ENCODE results near the gene PRKCZ. TPM values are rescaled to one million over a fixed set of nuclear protein-coding genes. Genes with fewer than 3 reads are reported as not detected.

The PRKCZ gene
- total and polyA plus RNA-seq, 2 experiments from 2014 or later: 26.2 to 36.9 TPM

DNA sequence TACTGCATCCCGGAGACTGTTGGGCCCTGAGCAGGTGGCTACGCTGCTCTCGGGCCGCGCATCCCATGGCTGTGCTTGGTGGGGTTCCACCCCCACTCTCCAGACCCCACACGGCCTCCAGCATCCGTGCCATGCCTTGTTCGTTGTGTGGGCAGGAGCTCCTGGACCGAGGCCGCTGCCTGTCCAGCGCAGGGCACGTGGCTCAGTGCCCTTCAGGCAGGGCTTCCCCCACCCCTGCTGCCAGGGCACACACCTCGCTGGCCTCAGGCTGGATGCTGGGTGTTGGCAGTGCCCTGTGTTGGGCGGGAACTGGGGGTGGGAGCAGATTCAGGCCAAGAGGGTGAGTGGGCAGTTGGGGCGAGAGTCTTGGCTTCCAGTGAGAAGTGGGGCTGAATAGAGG is 9.9 kb downstream of the PRKCZ start (continued):
- TF ChIP-seq POLR2AphosphoS5 (IDR thresholded peaks at IDR 0.05; ENCODE audit: low read depth) (no peak), NANOG (IDR thresholded peaks at IDR 0.05; ENCODE audit: borderline replicate concordance) (no peak), REST (IDR thresholded peaks at IDR 0.05; ENCODE audit: unreplicated experiment) (no peak), CREB1 (CRISPR knock-in tag; IDR thresholded peaks at IDR 0.05; ENCODE audit: low read depth) (no peak)

DNA sequence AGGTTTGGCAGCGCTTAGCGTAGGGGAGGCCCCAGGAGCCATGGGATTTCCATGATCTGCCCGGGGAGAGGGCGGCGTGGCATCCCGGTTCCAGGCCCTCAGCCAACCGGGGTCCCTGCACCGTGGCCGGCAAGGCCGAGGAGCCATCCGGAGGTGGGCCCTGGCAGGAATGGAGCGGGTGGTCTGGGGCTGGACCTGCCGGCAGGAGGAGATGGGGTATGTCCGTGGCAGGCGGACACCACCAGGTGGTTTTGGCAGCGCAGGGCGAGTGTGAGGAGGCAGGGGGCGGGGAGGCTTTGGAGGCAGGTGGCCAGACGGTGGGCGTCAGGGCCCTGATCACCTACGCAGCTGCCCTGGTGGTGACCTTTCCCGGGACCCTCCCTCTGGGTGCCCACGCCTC is 10.3 kb downstream of the PRKCZ start:
- Histone ChIP-seq H3K36me3 (ENCODE audit: insufficient read depth) (peaks cover 9% of the 10 kb centered on the region), H3K27ac (ENCODE audit: low read depth) (no peak overlapping the region), H3K4me1 (ENCODE audit: insufficient read depth) (no peaks in the 10 kb centered on the region), H2AFZ (no peak overlapping the region), H3K9me2 (ENCODE audit: insufficient read depth) (no peaks in the 10 kb centered on the region), H3K4me2 (no peak overlapping the region), H3K79me2 (replicated peaks; ENCODE audit: insufficient read depth) (peaks cover 22% of the 10 kb centered on the region), H3K4me3 (no peak overlapping the region), H3F3A (replicated peaks; ENCODE audit: low read depth) (no peaks in the 10 kb centered on the region), H3K27me3 (ENCODE audit: insufficient read depth) (no peaks in the 10 kb centered on the region), H4K20me1 (replicated peaks; ENCODE audit: insufficient read depth) (no peaks in the 10 kb centered on the region; the same call in 1 of the 2 replicates)
- H3K36me3 Mint-ChIP-seq (ENCODE audit: low read depth): peaks cover 52% of the 10 kb centered on the region
- H3K27me3 Mint-ChIP-seq (ENCODE audit: insufficient read depth, low read depth, poor library complexity): peaks cover 5% of the 10 kb centered on the region
- H3K9me3 Mint-ChIP-seq: no peaks in the 10 kb centered on the region; the same call in 2 of the 3 replicates
- H3K4me1 Mint-ChIP-seq: no peaks in the 10 kb centered on the region
- H3K4me3 Mint-ChIP-seq: no peak overlapping the region
- DNase-seq (ENCODE audit: low spot score) (no peak), ATAC-seq (no peak)
- no peak overlapping the region for H3K27ac Mint-ChIP-seq
- TF ChIP-seq, protein P1, sequence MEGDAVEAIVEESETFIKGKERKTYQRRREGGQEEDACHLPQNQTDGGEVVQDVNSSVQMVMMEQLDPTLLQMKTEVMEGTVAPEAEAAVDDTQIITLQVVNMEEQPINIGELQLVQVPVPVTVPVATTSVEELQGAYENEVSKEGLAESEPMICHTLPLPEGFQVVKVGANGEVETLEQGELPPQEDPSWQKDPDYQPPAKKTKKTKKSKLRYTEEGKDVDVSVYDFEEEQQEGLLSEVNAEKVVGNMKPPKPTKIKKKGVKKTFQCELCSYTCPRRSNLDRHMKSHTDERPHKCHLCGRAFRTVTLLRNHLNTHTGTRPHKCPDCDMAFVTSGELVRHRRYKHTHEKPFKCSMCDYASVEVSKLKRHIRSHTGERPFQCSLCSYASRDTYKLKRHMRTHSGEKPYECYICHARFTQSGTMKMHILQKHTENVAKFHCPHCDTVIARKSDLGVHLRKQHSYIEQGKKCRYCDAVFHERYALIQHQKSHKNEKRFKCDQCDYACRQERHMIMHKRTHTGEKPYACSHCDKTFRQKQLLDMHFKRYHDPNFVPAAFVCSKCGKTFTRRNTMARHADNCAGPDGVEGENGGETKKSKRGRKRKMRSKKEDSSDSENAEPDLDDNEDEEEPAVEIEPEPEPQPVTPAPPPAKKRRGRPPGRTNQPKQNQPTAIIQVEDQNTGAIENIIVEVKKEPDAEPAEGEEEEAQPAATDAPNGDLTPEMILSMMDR (conservative IDR thresholded peaks at IDR 0.05; ENCODE audit: low read depth in 2 of 2): no peak
- TF ChIP-seq REST (IDR thresholded peaks at IDR 0.05; ENCODE audit: unreplicated experiment) (no peak), EZH2 (IDR thresholded peaks at IDR 0.05; ENCODE audit: low read depth, unreplicated experiment) (no peak), CREB1 (CRISPR knock-in tag; IDR thresholded peaks at IDR 0.05; ENCODE audit: low read depth) (no peak), ZNF331 (CRISPR knock-in tag; IDR thresholded peaks at IDR 0.05; ENCODE audit: low read depth) (no peak), EZH2phosphoT487 (IDR thresholded peaks at IDR 0.05; ENCODE audit: unreplicated experiment) (no peak), POLR2AphosphoS5 (IDR thresholded peaks at IDR 0.05; ENCODE audit: low read depth) (no peak), STAT1 (IDR thresholded peaks at IDR 0.05; ENCODE audit: unreplicated experiment) (no peak), JUNB (IDR thresholded peaks at IDR 0.05; ENCODE audit: unreplicated experiment) (no peak), ZNF114 (CRISPR knock-in tag; IDR thresholded peaks at IDR 0.05) (no peak)
- TF ChIP-seq, protein P2, sequence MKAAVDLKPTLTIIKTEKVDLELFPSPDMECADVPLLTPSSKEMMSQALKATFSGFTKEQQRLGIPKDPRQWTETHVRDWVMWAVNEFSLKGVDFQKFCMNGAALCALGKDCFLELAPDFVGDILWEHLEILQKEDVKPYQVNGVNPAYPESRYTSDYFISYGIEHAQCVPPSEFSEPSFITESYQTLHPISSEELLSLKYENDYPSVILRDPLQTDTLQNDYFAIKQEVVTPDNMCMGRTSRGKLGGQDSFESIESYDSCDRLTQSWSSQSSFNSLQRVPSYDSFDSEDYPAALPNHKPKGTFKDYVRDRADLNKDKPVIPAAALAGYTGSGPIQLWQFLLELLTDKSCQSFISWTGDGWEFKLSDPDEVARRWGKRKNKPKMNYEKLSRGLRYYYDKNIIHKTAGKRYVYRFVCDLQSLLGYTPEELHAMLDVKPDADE (IDR thresholded peaks at IDR 0.05): no peak
